Kidney (tissue), 14 donors: Measurements from ENCODE around the gene CPEB3. TPM values are rescaled to one million over a fixed set of nuclear protein-coding genes. Genes with fewer than 3 reads are reported as not detected.

Source experiments
- DNase-seq, 5 donors: peaks; one replicate each; pipeline ENCODE4 v3.0.0-alpha.2; 2013 to 2020
- FAIRE-seq: peaks from 2 replicates; lab custom pipeline; 2012; peaks lifted over from hg19 to GRCh38; lab: Jason Lieb, UNC
- H3K27ac ChIP-seq, 2 donors: one replicate each; pipeline ENCODE4 v1.7.0; 2013; ENCODE audit warnings: low read depth in 2 of 2, low read length in 2 of 2, inconsistent platforms in 1 of 2
- H3K27me3 ChIP-seq: one replicate; pipeline ENCODE4 v1.7.1; 2013; ENCODE audit warnings: low read length, inconsistent platforms; ENCODE audit not compliant: control insufficient read depth, insufficient read depth
- H3K36me3 ChIP-seq, 3 donors: one replicate each; pipeline versions ENCODE4 v1.7.0 to v1.7.1; 2013; ENCODE audit warnings: low read length in 3 of 3, control low read depth in 1 of 3, inconsistent platforms in 1 of 3; ENCODE audit not compliant: insufficient read depth in 3 of 3, control insufficient read depth in 2 of 3
- H3K4me1 ChIP-seq, 3 donors: one replicate each; pipeline versions ENCODE4 v1.7.0 to v1.7.1; 2013; ENCODE audit warnings: low read length in 3 of 3, inconsistent platforms in 1 of 3, low read depth in 1 of 3; ENCODE audit not compliant: control insufficient read depth in 2 of 3, insufficient read depth in 2 of 3
- H3K4me3 ChIP-seq, 3 donors: one replicate each; pipeline versions ENCODE4 v1.7.0 to v1.8.1; 2013; ENCODE audit warnings: low read length in 3 of 3, control low read depth in 1 of 3, inconsistent platforms in 1 of 3
- H3K9ac ChIP-seq, 3 donors: one replicate each; pipeline versions ENCODE4 v1.7.0 to v1.7.1; 2013; ENCODE audit warnings: low read length in 3 of 3, control low read depth in 1 of 3, inconsistent platforms in 1 of 3
- H3K9me3 ChIP-seq, 3 donors: one replicate each; pipeline versions ENCODE4 v1.7.0 to v1.7.1; 2013; ENCODE audit warnings: low read length in 3 of 3, control low read depth in 1 of 3, inconsistent platforms in 1 of 3; ENCODE audit not compliant: control insufficient read depth in 2 of 3, insufficient read depth in 1 of 3
- intact Hi-C: fragments of 100-400 bp; cut with DNase I; formaldehyde crosslinking; loops from one replicate; pipeline ENCODE4 v1.11.1; 2022
- polyA plus RNA-seq: library from polyadenylated mRNA; stranded (reverse); fragments of 350-450 nt; fragmentation: Illumina TruSeq; extraction: RNeasy Lipid Tissue Mini Kit (QIAGEN cat#74804); gene quantifications from one replicate; pipeline ENCODE4 v1.2.3, GENCODE V29; 2014; ENCODE audit warnings: low read depth, low replicate concordance; ENCODE audit not compliant: insufficient read depth
- total RNA-seq: library from RNA; stranded (reverse); fragmentation: NEBNext Ultra II Directional; extraction: Animal tissue kit (Norgen Biotek cat#: 25700); gene quantifications from one replicate; pipeline ENCODE4 v1.2.1, GENCODE V29; 2021
- TF ChIP-seq, protein P1 (sequence below): IDR thresholded peaks from 3 replicates; pipeline ENCODE4 v1.5.1; 2012; ENCODE audit warnings: mild to moderate bottlenecking, moderate library complexity, borderline replicate concordance; ENCODE audit not compliant: insufficient read depth; ENCODE audit errors: extremely low read depth
- donor health status: control.
- donor health status: control.
- donor health status: control.
- donor health status: control.
- donor health status: control.
- donor health status: DM: yes; HTN: yes; CAD: no.
- donor health status: Normal renal cell carcinoma (clear cell type).

CPEB3 gene
- total and polyA plus RNA-seq, 2 donors from 2014 or later: 2.3 to 7.4 TPM

DNA sequence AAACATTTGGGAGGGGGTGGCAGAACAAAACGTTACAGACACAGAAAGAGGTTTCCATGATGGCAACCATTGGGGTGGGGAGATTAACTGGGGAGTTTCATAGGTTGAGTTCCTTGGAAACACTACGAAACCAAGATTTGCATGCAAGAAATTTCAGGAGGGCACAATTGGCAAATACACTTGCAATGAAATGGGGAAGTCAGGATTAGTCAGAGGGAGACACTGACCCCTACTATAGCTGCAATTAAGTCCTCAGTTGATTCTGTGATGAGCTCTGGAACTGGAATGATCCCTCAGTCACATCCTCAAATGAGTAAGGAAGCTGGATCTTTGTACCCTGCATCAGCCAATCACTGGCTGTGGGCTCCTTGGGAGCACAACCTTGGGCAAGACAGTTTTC is 22.1 kb downstream of the CPEB3 start:
- TF ChIP-seq, protein P1, sequence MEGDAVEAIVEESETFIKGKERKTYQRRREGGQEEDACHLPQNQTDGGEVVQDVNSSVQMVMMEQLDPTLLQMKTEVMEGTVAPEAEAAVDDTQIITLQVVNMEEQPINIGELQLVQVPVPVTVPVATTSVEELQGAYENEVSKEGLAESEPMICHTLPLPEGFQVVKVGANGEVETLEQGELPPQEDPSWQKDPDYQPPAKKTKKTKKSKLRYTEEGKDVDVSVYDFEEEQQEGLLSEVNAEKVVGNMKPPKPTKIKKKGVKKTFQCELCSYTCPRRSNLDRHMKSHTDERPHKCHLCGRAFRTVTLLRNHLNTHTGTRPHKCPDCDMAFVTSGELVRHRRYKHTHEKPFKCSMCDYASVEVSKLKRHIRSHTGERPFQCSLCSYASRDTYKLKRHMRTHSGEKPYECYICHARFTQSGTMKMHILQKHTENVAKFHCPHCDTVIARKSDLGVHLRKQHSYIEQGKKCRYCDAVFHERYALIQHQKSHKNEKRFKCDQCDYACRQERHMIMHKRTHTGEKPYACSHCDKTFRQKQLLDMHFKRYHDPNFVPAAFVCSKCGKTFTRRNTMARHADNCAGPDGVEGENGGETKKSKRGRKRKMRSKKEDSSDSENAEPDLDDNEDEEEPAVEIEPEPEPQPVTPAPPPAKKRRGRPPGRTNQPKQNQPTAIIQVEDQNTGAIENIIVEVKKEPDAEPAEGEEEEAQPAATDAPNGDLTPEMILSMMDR: no peak
- no peaks in the 10 kb centered on the region for H3K27me3 ChIP-seq
- no peaks in the 10 kb centered on the region for H3K36me3 ChIP-seq
- H3K27ac ChIP-seq: no peak overlapping the region
- DNase-seq (no peak), FAIRE-seq (no peak)
- H3K4me1 ChIP-seq: no peaks in the 10 kb centered on the region
- H3K9me3 ChIP-seq: no peaks in the 10 kb centered on the region
- intact Hi-C loops: no loop called here
- no peak overlapping the region for H3K9ac ChIP-seq
- no peak overlapping the region for H3K4me3 ChIP-seq

DNA sequence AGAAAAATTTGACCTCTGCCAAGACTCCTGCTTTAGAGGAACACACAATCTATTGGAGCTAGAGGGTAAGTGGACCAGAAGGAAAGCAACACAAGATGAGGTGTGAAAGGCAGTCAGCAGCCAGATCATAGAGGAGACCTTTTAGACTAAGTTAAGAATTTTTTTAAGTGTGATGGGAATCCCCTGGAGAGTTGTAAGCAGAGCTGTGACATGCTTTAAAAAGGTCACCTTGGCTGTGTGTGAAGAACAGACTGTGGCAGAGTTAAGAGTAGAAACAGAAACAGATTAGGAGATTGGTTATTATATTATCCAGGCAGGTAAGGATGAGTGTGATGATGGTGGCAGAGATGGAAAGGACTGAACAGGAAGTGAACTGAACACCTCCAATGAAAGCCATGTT is 23.5 kb downstream of the CPEB3 start:
- intact Hi-C loops: no loop called here
- FAIRE-seq: no peak
- Histone ChIP-seq H3K36me3 (no peaks in the 10 kb centered on the region), H3K4me1 (no peaks in the 10 kb centered on the region), H3K9ac (no peak overlapping the region), H3K27ac (no peak overlapping the region), H3K4me3 (no peak overlapping the region), H3K27me3 (no peaks in the 10 kb centered on the region), H3K9me3 (no peaks in the 10 kb centered on the region)
- TF ChIP-seq, protein P1: no peak
- DNase-seq: no peak

DNA sequence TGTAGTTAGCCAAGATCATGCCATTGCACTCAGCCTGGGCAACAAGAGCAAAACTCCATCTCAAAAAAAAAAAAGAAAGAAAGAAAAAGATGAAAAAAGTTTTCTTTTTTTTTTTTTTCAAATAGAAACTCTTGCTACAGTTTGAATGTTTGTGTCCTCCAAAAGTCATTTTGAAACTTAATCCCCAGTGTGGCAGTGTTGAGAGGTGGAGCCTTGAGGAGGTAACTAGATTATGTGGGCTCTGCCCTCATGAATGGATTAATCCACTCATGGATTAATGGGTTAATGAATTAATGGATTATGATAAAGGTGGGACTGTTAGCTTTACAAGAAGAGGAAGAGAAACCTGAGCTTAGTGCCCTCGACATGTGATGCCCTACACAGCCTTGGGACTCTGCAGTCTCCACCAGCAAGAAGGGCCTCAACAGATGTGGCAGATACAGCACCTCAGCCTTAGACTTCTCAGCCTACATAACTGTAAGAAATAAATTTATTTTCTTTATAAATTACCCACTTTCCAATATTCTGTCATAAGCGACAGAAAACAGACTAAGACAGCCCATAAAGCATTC is 25.1 kb downstream of the CPEB3 start:
- H3K27ac ChIP-seq: no peak overlapping the region
- no peak overlapping the region for H3K4me3 ChIP-seq
- DNase-seq (no peak), FAIRE-seq (no peak)
- H3K27me3 ChIP-seq: no peaks in the 10 kb centered on the region
- TF ChIP-seq, protein P1: no peak
- H3K36me3 ChIP-seq: no peaks in the 10 kb centered on the region
- H3K9ac ChIP-seq: no peak overlapping the region
- no peaks in the 10 kb centered on the region for H3K4me1 ChIP-seq
- intact Hi-C loops: no loop called here
- H3K9me3 ChIP-seq: no peaks in the 10 kb centered on the region

DNA sequence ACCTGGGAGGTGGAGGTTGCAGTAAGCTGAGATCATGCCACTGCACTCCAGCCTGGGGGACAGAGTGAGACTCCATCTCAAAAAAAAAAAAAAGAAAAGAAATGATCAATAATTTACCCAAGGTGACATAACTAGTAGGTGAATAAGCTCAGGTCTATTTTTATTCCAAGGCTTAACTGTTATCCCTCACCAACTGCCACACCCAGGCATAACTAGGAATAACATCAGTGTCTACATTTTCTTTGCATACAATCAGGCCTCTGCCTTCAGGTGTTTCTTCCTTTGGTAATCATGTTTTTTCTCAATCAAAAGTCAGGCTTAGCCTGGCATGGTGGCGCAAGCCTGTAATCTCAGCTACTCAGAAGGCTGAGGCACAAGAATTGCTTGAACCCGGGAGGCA is 26.6 kb downstream of the CPEB3 start:
- no peak for DNase-seq
- intact Hi-C loops: no loop called here
- Histone ChIP-seq H3K4me1 (no peaks in the 10 kb centered on the region), H3K27ac (no peak overlapping the region), H3K9ac (no peak overlapping the region), H3K4me3 (no peak overlapping the region), H3K27me3 (no peaks in the 10 kb centered on the region), H3K9me3 (no peaks in the 10 kb centered on the region), H3K36me3 (no peaks in the 10 kb centered on the region)
- FAIRE-seq: no peak
- TF ChIP-seq, protein P1: no peak
